HepG2 (cell line): Measurements from ENCODE around the gene TLNRD1. TPM values are rescaled to one million over a fixed set of nuclear protein-coding genes. Genes with fewer than 3 reads are reported as not detected.
A peak's percentile ranks its signal among the peaks of the same experiment; 100 is the strongest.

Experiments
- ATAC-seq: fragments of 200-7000 bp; cut with Tn5 transposase; 3 replicates; pipeline ENCODE4 v1.9.1; 2020; ENCODE audit warnings: mild to moderate bottlenecking, moderate library complexity
- BruUV-seq: library from RNA; stranded (reverse); fragments of 400-500 nt; replicated peaks from 2 replicates; lab custom pipeline; 2021; lab: Mats Ljungman, UMichigan
- CTCF ChIA-PET: fragments of 300-600 bp; formaldehyde crosslinking; extraction: SDS; loops from one replicate; lab custom pipeline; 2021; ENCODE audit warnings: low total read pairs, inconsistent platforms, low intra/inter-chr PET ratio; lab: Yijun Ruan, JAX
- POLR2A ChIA-PET: fragments of 350-600 bp; sonication (Branson Sonifier 250); formaldehyde crosslinking; loops from one replicate; lab custom pipeline; 2020; ENCODE audit warnings: antibody characterized with exemption, inconsistent platforms; lab: Yijun Ruan, JAX
- DNase-seq: peaks from one replicate; pipeline ENCODE4 v3.0.0-alpha.2; 2015; ENCODE audit warnings: low spot score
- FAIRE-seq: peaks from 3 replicates; lab custom pipeline; 2011; peaks lifted over from hg19 to GRCh38; lab: Jason Lieb, UNC
- H2AFZ ChIP-seq: one replicate; pipeline ENCODE4 v1.6.1; 2011; ENCODE audit warnings: low read length, inconsistent platforms
- H3K27ac ChIP-seq: fragments of 300-600 bp; 3 replicates; pipeline ENCODE4 v1.8.0; 2011; ENCODE audit warnings: mixed run types, mild to moderate bottlenecking, mixed read lengths, low read length, inconsistent platforms; ENCODE audit not compliant: insufficient read depth; ENCODE audit errors: extremely low read length
- H3K27me3 ChIP-seq, 2 experiments: fragments of 200-600 bp in 1 of 2; 2 replicates in 1 of 2; 3 replicates in 1 of 2; pipeline versions ENCODE4 v1.6.0 to v1.8.0; 2011; ENCODE audit warnings: low read length in 2 of 2, mild to moderate bottlenecking in 2 of 2, moderate library complexity in 2 of 2, inconsistent platforms in 1 of 2; ENCODE audit not compliant: insufficient read depth in 2 of 2, control insufficient read depth in 1 of 2
- H3K36me3 ChIP-seq, 2 experiments: fragments of 200-600 bp in 1 of 2; replicated peaks in 1 of 2; 2 replicates in 1 of 2; 3 replicates in 1 of 2; pipeline versions ENCODE4 v1.5.1 to v1.8.0; 2011; ENCODE audit warnings: low read length in 2 of 2, inconsistent platforms in 1 of 2; ENCODE audit not compliant: insufficient read depth in 2 of 2, control insufficient read depth in 1 of 2
- H3K4me1 ChIP-seq: 2 replicates; pipeline ENCODE4 v1.5.1; 2012; ENCODE audit warnings: low read length, inconsistent platforms; ENCODE audit not compliant: insufficient read depth
- H3K4me2 ChIP-seq: 2 replicates; pipeline ENCODE4 v1.6.0; 2011; ENCODE audit warnings: low read depth, low read length, inconsistent platforms
- H3K4me3 ChIP-seq, 3 experiments: fragments of 200-600 bp in 1 of 3; sonication (generic), shearing (Covaris generic) in 1 of 3; replicated peaks in 1 of 3; 2 replicates each; pipeline ENCODE4 v1.5.1; 2011 to 2016; ENCODE audit warnings: low read length in 3 of 3, inconsistent platforms in 2 of 3, low read depth in 2 of 3, mild to moderate bottlenecking in 2 of 3, control low read depth in 1 of 3, mixed read lengths in 1 of 3; ENCODE audit not compliant: insufficient read depth in 1 of 3
- H3K79me2 ChIP-seq: one replicate; pipeline ENCODE4 v1.6.1; 2011; ENCODE audit warnings: low read length, inconsistent platforms; ENCODE audit not compliant: insufficient read depth
- H3K9ac ChIP-seq: 2 replicates; pipeline ENCODE4 v1.6.0; 2011; ENCODE audit warnings: mild to moderate bottlenecking, low read depth, low read length, inconsistent platforms; ENCODE audit not compliant: insufficient read depth
- H3K9me3 ChIP-seq: 2 replicates; pipeline ENCODE4 v1.5.1; 2012; ENCODE audit warnings: mild to moderate bottlenecking, low read length
- H4K20me1 ChIP-seq: 2 replicates; pipeline ENCODE4 v1.6.0; 2011; ENCODE audit warnings: inconsistent platforms, mild to moderate bottlenecking, low read length, moderate library complexity; ENCODE audit not compliant: insufficient read depth
- HDAC6 ChIP-seq: fragments of 200-600 bp; sonication (generic); IDR thresholded peaks from 2 replicates; pipeline ENCODE4 v1.7.0; 2017; ENCODE audit warnings: mild to moderate bottlenecking, antibody characterized with exemption, low read length, low read depth
- HOXA5 ChIP-seq: sonication (generic); formaldehyde crosslinking; IDR thresholded peaks from 2 replicates; pipeline ENCODE4 v1.4.0; 2020; ENCODE audit warnings: missing genetic modification reagents
- IRX3 ChIP-seq: sonication (generic); formaldehyde crosslinking; IDR thresholded peaks from 2 replicates; pipeline ENCODE4 v1.8.1; 2023; ENCODE audit warnings: mild to moderate bottlenecking, low read depth, missing genetic modification reagents, borderline replicate concordance
- PHF21A ChIP-seq: sonication (generic); formaldehyde crosslinking; IDR thresholded peaks from 2 replicates; pipeline ENCODE4 v1.5.0; 2020; ENCODE audit warnings: mild to moderate bottlenecking, missing genetic modification reagents
- TCF12 ChIP-seq, 2 experiments: fragments of 450-650 bp in 1 of 2; sonication (generic) in 1 of 2; formaldehyde crosslinking in 1 of 2; IDR thresholded peaks; 2 replicates each; pipeline versions ENCODE4 v1.6.1 to v1.8.0; 2017 to 2022; ENCODE audit warnings: antibody characterized with exemption in 1 of 2, mild to moderate bottlenecking in 1 of 2, missing genetic modification reagents in 1 of 2, moderate library complexity in 1 of 2
- TEAD2 ChIP-seq: sonication (generic); formaldehyde crosslinking; IDR thresholded peaks from 2 replicates; pipeline ENCODE4 v1.9.0; 2021; ENCODE audit warnings: missing genetic modification reagents
- ZNF143 ChIP-seq: sonication (generic); formaldehyde crosslinking; IDR thresholded peaks from 2 replicates; pipeline ENCODE4 v1.4.0; 2020; ENCODE audit warnings: missing genetic modification reagents
- ZNF24 ChIP-seq: fragments of 450-650 bp; IDR thresholded peaks from 2 replicates; pipeline ENCODE4 v1.6.1; 2017; ENCODE audit warnings: antibody characterized with exemption, mild to moderate bottlenecking
- ZNF382 ChIP-seq: sonication (generic); formaldehyde crosslinking; IDR thresholded peaks from 2 replicates; pipeline ENCODE4 v1.5.0; 2020; ENCODE audit warnings: missing genetic modification reagents, mild to moderate bottlenecking, borderline replicate concordance
- ZNF432 ChIP-seq: sonication (generic); formaldehyde crosslinking; IDR thresholded peaks from 2 replicates; pipeline ENCODE4 v1.5.0; 2020; ENCODE audit warnings: missing genetic modification reagents, mild to moderate bottlenecking, borderline replicate concordance
- ZNF570 ChIP-seq: sonication (generic); formaldehyde crosslinking; IDR thresholded peaks from 2 replicates; pipeline ENCODE4 v1.4.0; 2020; ENCODE audit warnings: mild to moderate bottlenecking, missing genetic modification reagents, borderline replicate concordance
- WGBS: methylation state at CpG from one replicate; pipeline ENCODE4 v1.1.6; 2017; ENCODE audit warnings: low lambda C conversion rate; 5-methylcytosine and 5-hydroxymethylcytosine counted together
- in situ Hi-C: cut with HindIII; loops from 2 replicates; pipeline ENCODE4 v1.10.0; 2017; ENCODE audit warnings: low pct_unique_long_range_greater_than_20kb; ENCODE audit not compliant: extremely low pct_ligation_motif_present
- intact Hi-C: fragments of 100-400 bp; cut with micrococcal nuclease; formaldehyde crosslinking; loops from one replicate; pipeline ENCODE4 v1.10.0; 2022; ENCODE audit not compliant: unreplicated experiment
- polyA plus RNA-seq, 8 experiments: library from polyadenylated mRNA; depleted of rRNA in 3 of 8; stranded (reverse) in 7 of 8; unstranded in 1 of 8; fragments of >200 nt; fragmentation: Illumina TruSeq in 4 of 8; extraction: Trizol in 4 of 8; gene quantifications; 2 replicates each; pipeline versions ENCODE4 v1.2.1 to v1.2.3, GENCODE V29; 2011 to 2016; ENCODE audit warnings: low read depth in 4 of 8, missing spikeins in 1 of 8, mixed read lengths in 1 of 8; ENCODE audit not compliant: insufficient read depth in 1 of 8
- total RNA-seq, 5 experiments: library from RNA; depleted of rRNA; stranded (reverse); fragments of >200 nt; fragmentation: Illumina TruSeq; extraction: Trizol; gene quantifications; 2 replicates each; pipeline ENCODE4 v1.2.3, GENCODE V29; 2016; ENCODE audit warnings: low read depth in 1 of 5
- TF ChIP-seq, protein P1 (sequence below): sonication (generic); formaldehyde crosslinking; IDR thresholded peaks from 2 replicates; pipeline ENCODE4 v1.5.0; 2020; ENCODE audit warnings: missing genetic modification reagents, mild to moderate bottlenecking, borderline replicate concordance
- TF ChIP-seq, protein P2 (sequence below): sonication (generic); formaldehyde crosslinking; IDR thresholded peaks from 2 replicates; pipeline ENCODE4 v1.8.1; 2022; ENCODE audit warnings: mild to moderate bottlenecking, missing genetic modification reagents
- TF ChIP-seq, protein P3 (sequence below): IDR thresholded peaks from 2 replicates; pipeline ENCODE4 v1.6.1; 2012; ENCODE audit warnings: low read depth, low read length, improper control_type of control experiment
- TF ChIP-seq, protein P4 (sequence below): sonication (generic); formaldehyde crosslinking; conservative IDR thresholded peaks from 2 replicates; pipeline ENCODE4 v1.4.0; 2020; ENCODE audit warnings: missing genetic modification reagents
- TF ChIP-seq, protein P5 (sequence below): IDR thresholded peaks from 2 replicates; pipeline ENCODE4 v1.6.1; 2016

TLNRD1 gene
- total and polyA plus RNA-seq, 2 of the 13 experiments (the other 11 are each of a cell fraction or from before 2014, with no cell fraction given): 3.4 to 5.3 TPM

DNA sequence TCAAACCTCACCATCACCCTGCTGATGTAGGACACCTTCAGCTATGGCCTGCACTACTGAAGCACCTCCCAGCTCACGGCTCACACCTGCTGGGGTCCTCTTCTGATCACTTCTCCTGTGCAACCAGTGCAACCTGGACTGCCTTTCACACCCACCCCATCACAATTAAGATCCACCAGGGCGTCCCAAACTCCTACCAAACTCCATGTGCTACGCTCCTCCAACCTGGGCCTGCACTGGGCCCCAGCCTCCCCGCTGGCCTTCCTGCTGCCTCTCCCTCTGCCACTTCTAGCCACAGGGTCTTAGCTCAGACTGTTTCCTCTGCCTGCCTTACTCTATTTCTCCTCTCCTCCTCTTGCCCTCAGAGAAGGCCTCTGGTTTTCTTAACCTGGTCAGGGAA lies 23.9 kb upstream of the TLNRD1 start:
- ChIA-PET CTCF (interaction anchor here (1.6 kb wide), 1 partner anchor 289 kb away, joined by 6 read pairs; no protein-coding TSS in a partner anchor), POLR2A (no interaction called here)
- Histone ChIP-seq H4K20me1 (no peaks in the 10 kb centered on the region; the same call in 1 of the 2 replicates), H3K36me3 (peaks cover 6 to 19% of the 10 kb centered on the region in 2 experiments; a peak in 4 of 5 replicates), H3K27me3 (no peaks in the 10 kb centered on the region), H3K79me2 (no peaks in the 10 kb centered on the region)
- no TSS peak for BruUV-seq
- no peak for FAIRE-seq
- DNase-seq: no peak
- TF ChIP-seq, protein P1, sequence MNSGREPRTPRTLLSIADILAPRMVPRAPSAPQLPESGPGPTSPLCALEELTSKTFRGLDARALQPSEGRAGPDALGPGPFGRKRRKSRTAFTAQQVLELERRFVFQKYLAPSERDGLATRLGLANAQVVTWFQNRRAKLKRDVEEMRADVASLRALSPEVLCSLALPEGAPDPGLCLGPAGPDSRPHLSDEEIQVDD: no peak
- TF ChIP-seq ZNF143 (CRISPR knock-in tag): no peak
- TF ChIP-seq, protein P2, sequence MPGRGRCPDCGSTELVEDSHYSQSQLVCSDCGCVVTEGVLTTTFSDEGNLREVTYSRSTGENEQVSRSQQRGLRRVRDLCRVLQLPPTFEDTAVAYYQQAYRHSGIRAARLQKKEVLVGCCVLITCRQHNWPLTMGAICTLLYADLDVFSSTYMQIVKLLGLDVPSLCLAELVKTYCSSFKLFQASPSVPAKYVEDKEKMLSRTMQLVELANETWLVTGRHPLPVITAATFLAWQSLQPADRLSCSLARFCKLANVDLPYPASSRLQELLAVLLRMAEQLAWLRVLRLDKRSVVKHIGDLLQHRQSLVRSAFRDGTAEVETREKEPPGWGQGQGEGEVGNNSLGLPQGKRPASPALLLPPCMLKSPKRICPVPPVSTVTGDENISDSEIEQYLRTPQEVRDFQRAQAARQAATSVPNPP: no peak
- no peak for TF ChIP-seq HDAC6
- no peak for TF ChIP-seq TCF12 (IDR thresholded peaks at IDR 0.05)
- TF ChIP-seq TCF12 (CRISPR knock-in tag; IDR thresholded peaks at IDR 0.05): no peak
- TF ChIP-seq ZNF24: no peak
- TF ChIP-seq TEAD2: no peak
- no peak for TF ChIP-seq PHF21A
- no peak for TF ChIP-seq ZNF382 (CRISPR knock-in tag)
- no peak for TF ChIP-seq ZNF432
- TF ChIP-seq, protein P3, sequence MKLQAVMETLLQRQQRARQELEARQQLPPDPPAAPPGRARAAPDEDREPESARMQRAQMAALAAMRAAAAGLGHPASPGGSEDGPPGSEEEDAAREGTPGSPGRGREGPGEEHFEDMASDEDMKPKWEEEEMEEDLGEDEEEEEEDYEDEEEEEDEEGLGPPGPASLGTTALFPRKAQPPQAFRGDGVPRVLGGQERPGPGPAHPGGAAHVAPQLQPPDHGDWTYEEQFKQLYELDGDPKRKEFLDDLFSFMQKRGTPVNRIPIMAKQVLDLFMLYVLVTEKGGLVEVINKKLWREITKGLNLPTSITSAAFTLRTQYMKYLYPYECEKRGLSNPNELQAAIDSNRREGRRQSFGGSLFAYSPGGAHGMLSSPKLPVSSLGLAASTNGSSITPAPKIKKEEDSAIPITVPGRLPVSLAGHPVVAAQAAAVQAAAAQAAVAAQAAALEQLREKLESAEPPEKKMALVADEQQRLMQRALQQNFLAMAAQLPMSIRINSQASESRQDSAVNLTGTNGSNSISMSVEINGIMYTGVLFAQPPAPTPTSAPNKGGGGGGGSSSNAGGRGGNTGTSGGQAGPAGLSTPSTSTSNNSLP: no peak
- TF ChIP-seq, protein P4, sequence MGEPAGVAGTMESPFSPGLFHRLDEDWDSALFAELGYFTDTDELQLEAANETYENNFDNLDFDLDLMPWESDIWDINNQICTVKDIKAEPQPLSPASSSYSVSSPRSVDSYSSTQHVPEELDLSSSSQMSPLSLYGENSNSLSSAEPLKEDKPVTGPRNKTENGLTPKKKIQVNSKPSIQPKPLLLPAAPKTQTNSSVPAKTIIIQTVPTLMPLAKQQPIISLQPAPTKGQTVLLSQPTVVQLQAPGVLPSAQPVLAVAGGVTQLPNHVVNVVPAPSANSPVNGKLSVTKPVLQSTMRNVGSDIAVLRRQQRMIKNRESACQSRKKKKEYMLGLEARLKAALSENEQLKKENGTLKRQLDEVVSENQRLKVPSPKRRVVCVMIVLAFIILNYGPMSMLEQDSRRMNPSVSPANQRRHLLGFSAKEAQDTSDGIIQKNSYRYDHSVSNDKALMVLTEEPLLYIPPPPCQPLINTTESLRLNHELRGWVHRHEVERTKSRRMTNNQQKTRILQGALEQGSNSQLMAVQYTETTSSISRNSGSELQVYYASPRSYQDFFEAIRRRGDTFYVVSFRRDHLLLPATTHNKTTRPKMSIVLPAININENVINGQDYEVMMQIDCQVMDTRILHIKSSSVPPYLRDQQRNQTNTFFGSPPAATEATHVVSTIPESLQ (CRISPR knock-in tag): no peak
- TF ChIP-seq IRX3: no peak
- TF ChIP-seq HOXA5 (CRISPR knock-in tag): no peak
- TF ChIP-seq, protein P5, sequence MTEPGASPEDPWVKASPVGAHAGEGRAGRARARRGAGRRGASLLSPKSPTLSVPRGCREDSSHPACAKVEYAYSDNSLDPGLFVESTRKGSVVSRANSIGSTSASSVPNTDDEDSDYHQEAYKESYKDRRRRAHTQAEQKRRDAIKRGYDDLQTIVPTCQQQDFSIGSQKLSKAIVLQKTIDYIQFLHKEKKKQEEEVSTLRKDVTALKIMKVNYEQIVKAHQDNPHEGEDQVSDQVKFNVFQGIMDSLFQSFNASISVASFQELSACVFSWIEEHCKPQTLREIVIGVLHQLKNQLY (CRISPR knock-in tag): no peak
- no peak for TF ChIP-seq ZNF570 (CRISPR knock-in tag)
- TF ChIP-seq, all 625 proteins: peak for 0
- WGBS: 96% methylated on average over 4 of the region's 4 CpGs
- ATAC-seq: peak; percentile 36
- H3K4me1 ChIP-seq: no peaks in the 10 kb centered on the region
- H3K27ac ChIP-seq: no peak overlapping the region
- H3K4me2 ChIP-seq: no peak overlapping the region
- no peak overlapping the region for H3K9ac ChIP-seq
- no peaks in the 10 kb centered on the region for H3K9me3 ChIP-seq
- H2AFZ ChIP-seq: no peak overlapping the region
- in situ Hi-C loops (loop anchor here (10.0 kb wide), 1 partner anchor 412 kb away; no protein-coding TSS in a partner anchor), intact Hi-C loops (loop anchor here (5.0 kb wide), 1 partner anchor 130 kb away; no protein-coding TSS in a partner anchor)
- no peak overlapping the region for H3K4me3 ChIP-seq
